ENCODE data around the gene ESRRA. TPM values are rescaled to one million over a fixed set of nuclear protein-coding genes. Genes with fewer than 3 reads are reported as not detected.
A peak's percentile ranks its signal among the peaks of the same experiment; 100 is the strongest.

Gene ESRRA
- total and polyA plus RNA-seq, 2 of the 4 experiments (the other 2 are of a cell fraction), result 10.2 to 15.0 TPM

DNA sequence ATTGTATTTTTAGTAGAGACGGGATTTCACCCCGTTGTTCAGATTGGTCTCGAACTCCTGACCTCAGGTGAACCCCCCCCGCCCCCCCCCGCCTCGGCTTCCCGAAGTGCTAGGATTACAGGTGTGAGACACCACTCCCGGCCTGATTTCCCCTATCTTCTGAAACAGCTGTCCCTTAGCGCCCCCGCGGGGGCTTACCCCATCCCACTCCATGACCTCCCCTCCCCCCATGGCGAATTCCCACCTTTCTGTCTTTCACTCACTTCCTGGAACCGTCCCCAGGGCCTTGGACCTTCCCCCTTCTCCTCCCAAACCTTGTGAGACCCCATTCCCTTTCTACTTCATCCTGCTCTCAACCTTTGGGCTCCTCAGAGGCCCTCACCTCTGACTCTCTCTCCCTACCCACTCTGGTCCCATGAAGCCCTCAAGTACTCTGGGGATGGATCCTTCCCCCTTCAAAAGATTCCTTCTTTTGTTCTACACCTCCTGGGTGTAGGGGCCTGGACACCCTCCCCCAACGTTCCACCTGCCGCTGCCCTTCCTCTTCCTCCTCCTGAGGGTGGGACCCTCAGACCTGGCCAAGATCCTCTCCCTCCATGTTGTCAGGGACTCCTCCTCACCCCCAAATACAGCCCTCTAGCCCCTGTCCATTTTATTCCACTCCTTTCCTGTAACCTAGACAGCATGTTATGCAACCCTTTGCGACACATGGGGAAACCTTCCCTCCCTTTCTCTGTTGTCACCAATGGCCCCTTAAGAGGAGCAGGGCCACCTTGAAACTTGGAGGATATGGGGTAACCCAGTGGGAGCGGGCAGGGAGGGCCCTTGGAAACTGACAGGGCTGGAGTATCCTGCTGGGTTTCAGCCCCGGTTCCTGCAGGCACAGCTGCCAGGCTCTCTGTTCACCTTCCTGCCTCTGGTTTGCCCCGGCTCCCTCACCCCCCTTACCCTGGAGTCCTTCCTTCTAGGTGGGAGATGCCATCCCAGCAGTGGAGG lies 13.7 kb downstream of the ESRRA start:
- Histone ChIP-seq H2BK120ac (ENCODE audit: low read depth, low read length) (peak overlapping the region; percentile 49), H3K9me1 (ENCODE audit: insufficient read depth, low read length) (peaks cover 14% of the 10 kb centered on the region), H3K36me3 (ENCODE audit: control insufficient read depth, insufficient read depth, low read length) (peaks cover 34% of the 10 kb centered on the region), H2AK9ac (replicated peaks; ENCODE audit: low read depth, low read length, poor library complexity) (peak overlapping the region; percentile 98), H3K18ac (ENCODE audit: low read depth, low read length) (peak overlapping the region; percentile 42; the same call in 1 of the 2 replicates), H3K9ac (ENCODE audit: low read depth, low read length) (peak overlapping the region; percentile 91), H3K9me3 (ENCODE audit: control insufficient read depth, insufficient read depth, low read length) (no peaks in the 10 kb centered on the region), H3K79me1 (ENCODE audit: low read depth in 1 of 2, low read length in 2 of 2) (peaks cover 7 to 31% of the 10 kb centered on the region in 2 experiments), H2BK20ac (ENCODE audit: low read depth, low read length) (peak overlapping the region; percentile 69; the same call in 1 of the 2 replicates), H4K5ac (ENCODE audit: low read depth, low read length) (peak overlapping the region; percentile 69), H3K23ac (ENCODE audit: low read depth, low read length) (peak overlapping the region; percentile 92), H2AFZ (replicated peaks; ENCODE audit: low read length, poor library complexity) (peak overlapping the region; percentile 85), H3K4ac (ENCODE audit: low read depth, low read length) (peak overlapping the region; percentile 98), H3K4me1 (ENCODE audit: control insufficient read depth, insufficient read depth, low read length) (peaks cover 6% of the 10 kb centered on the region), H4K8ac (ENCODE audit: low read depth in 2 of 2, low read length in 2 of 2) (peak overlapping the region; percentile 89 to 90), H2AK5ac (ENCODE audit: low read depth, low read length) (peak overlapping the region; percentile 96), H4K20me1 (ENCODE audit: insufficient read depth, low read length) (no peaks in the 10 kb centered on the region; the same call in 1 of the 2 replicates), H3K4me2 (ENCODE audit: low read depth, low read length) (peak overlapping the region; percentile 75), H3K56ac (ENCODE audit: extremely low read depth, insufficient read depth, low read length) (0 out of 2 replicates have a peak overlapping the region, but pooled peaks have one; percentile 44), H2BK5ac (ENCODE audit: low read depth, low read length, poor library complexity, severe bottlenecking) (no peak overlapping the region), H3K27me3 (ENCODE audit: control insufficient read depth, insufficient read depth, low read length) (no peaks in the 10 kb centered on the region), H3K4me3 (ENCODE audit: insufficient read depth, low read depth, low read length) (peak overlapping the region; percentile 67), H3K27ac (ENCODE audit: insufficient read depth, low read length) (peak overlapping the region; percentile 79), H4K91ac (ENCODE audit: insufficient read depth, low read depth, low read length) (peak overlapping the region; percentile 92), H2BK15ac (ENCODE audit: low read depth, low read length) (peak overlapping the region; percentile 76; the same call in 1 of the 3 replicates), H3K14ac (replicated peaks; ENCODE audit: low read depth, low read length) (peak overlapping the region; percentile 94)
- intact Hi-C loops (cut with micrococcal nuclease), result loop anchor here (1.0 kb wide), 1 partner anchor 36 kb away; no protein-coding TSS in a partner anchor
- POLR2A ChIA-PET (ENCODE audit: unreplicated experiment), result interaction anchor here (0.6 kb wide), 1 partner anchor 37 kb away, joined by 4 read pairs; no protein-coding TSS in a partner anchor
- WGBS, 2 experiments (ENCODE audit: extremely low coverage in 2 of 2, insufficient read length in 1 of 2), result 29% methylated on average over 7 of the region's 19 CpGs; no CpG with 5 or more reads in 1 of the 2 experiments
- TF ChIP-seq CEBPB (IDR thresholded peaks at IDR 0.05; ENCODE audit: low read depth, low read length), result peak; percentile 72
- TF ChIP-seq NFE2L2 (IDR thresholded peaks at IDR 0.05; ENCODE audit: low read depth, low read length), result no peak
- CTCF ChIA-PET, result interaction anchor here (1.4 to 2.3 kb wide), 3 partner anchors 23 to 48 kb away, joined by 4 to 27 read pairs (median 6); no protein-coding TSS in a partner anchor
- dilution Hi-C loops (cut with HindIII; ENCODE audit: low sequenced_read_pairs, unreplicated experiment), result no loop called here
- ATAC-seq (ENCODE audit: low read depth) (no peak), DNase-seq (no peak)
- no TSS peak for BruUV-seq (replicated peaks)
- in situ Hi-C loops (cut with MboI; ENCODE audit: low sequenced_read_pairs), result no loop called here

Measured in IMR-90 (cell line).